Measurements from ENCODE around the gene F2R. TPM values are rescaled to one million over a fixed set of nuclear protein-coding genes. Genes with fewer than 3 reads are reported as not detected.

F2R gene
- total and polyA plus RNA-seq, 2 of the 13 experiments (the other 11 are each of a cell fraction or from before 2014, with no cell fraction given): 8.3 to 12.3 TPM

DNA sequence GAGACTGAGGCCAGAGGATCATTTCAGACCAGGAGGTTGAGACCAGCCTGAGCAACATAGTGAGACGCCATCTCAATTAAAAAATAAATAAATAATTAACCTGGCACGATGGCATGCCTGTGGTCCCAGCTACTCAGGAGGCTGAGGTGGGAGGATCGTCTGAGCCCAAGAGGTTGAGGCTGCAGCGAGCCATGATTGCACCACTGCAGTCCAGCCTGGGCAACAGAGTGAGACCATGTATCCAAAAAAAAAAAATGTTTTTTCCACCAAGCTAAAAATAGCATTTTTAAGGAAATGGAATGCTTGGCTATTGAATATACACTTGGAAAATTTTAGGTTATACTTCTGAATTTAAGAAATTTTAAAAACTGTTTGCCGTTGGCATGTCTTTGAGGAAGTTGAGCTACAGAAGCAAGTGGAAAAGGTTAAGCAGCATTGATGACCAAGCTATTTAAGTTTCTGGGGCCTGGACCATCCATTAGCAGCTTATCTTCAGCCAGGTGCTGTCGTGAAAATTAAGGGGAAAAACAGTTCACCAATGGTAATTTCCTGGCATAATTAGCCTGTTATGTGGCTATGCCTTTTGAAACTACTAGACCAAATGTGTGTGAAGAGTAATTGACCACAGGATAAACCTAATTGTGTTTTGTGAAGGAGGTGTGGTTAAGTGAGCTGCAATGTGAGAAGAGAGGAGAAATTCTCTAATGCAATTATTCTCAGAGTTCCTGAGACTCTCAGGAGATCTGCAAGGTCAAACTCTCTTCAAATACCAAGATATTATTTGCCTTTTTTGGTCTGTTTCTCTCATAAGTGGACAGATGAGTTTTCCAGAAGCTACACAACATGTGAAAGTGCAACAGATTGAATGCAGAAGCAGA lies 21.0 kb downstream of the F2R start:
- no peaks in the 10 kb centered on the region for H3K27me3 ChIP-seq (ENCODE audit: control insufficient read depth in 1 of 2, insufficient read depth in 2 of 2, low read length in 2 of 2)
- H3K79me2 ChIP-seq (ENCODE audit: insufficient read depth, low read length): no peaks in the 10 kb centered on the region
- ChIA-PET POLR2A (no interaction called here), CTCF (ENCODE audit: low intra/inter-chr PET ratio, low total read pairs) (no interaction called here)
- H3K4me1 ChIP-seq (ENCODE audit: insufficient read depth, low read length): peaks cover 18% of the 10 kb centered on the region
- no peaks in the 10 kb centered on the region for H3K9me3 ChIP-seq (ENCODE audit: low read length)
- ATAC-seq: no peak
- DNase-seq (ENCODE audit: low spot score): no peak
- in situ Hi-C loops (cut with HindIII; ENCODE audit: extremely low pct_ligation_motif_present, low pct_unique_long_range_greater_than_20kb): no loop called here
- H3K9ac ChIP-seq (ENCODE audit: insufficient read depth, low read depth, low read length): no peak overlapping the region
- TF ChIP-seq, protein P1, sequence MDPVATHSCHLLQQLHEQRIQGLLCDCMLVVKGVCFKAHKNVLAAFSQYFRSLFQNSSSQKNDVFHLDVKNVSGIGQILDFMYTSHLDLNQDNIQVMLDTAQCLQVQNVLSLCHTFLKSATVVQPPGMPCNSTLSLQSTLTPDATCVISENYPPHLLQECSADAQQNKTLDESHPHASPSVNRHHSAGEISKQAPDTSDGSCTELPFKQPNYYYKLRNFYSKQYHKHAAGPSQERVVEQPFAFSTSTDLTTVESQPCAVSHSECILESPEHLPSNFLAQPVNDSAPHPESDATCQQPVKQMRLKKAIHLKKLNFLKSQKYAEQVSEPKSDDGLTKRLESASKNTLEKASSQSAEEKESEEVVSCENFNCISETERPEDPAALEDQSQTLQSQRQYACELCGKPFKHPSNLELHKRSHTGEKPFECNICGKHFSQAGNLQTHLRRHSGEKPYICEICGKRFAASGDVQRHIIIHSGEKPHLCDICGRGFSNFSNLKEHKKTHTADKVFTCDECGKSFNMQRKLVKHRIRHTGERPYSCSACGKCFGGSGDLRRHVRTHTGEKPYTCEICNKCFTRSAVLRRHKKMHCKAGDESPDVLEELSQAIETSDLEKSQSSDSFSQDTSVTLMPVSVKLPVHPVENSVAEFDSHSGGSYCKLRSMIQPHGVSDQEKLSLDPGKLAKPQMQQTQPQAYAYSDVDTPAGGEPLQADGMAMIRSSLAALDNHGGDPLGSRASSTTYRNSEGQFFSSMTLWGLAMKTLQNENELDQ (CRISPR knock-in tag; IDR thresholded peaks at IDR 0.05; ENCODE audit: borderline replicate concordance): no peak
- TF ChIP-seq RARG (CRISPR knock-in tag; IDR thresholded peaks at IDR 0.05; ENCODE audit: low read depth) (no peak), FOXO1 (CRISPR knock-in tag; IDR thresholded peaks at IDR 0.05) (no peak)
- no peak overlapping the region for H2AFZ ChIP-seq (ENCODE audit: low read length)
- no TSS peak for BruUV-seq (replicated peaks)
- intact Hi-C loops (cut with micrococcal nuclease; ENCODE audit: unreplicated experiment): no loop called here
- H3K36me3 ChIP-seq (replicated peaks in 1 of 2; ENCODE audit: control insufficient read depth in 1 of 2, insufficient read depth in 2 of 2, low read length in 2 of 2): 0 out of 5 replicates have a peak, but pooled peaks cover 0 to 4% of the 10 kb centered on the region in 2 experiments
- no peak overlapping the region for H3K4me2 ChIP-seq (ENCODE audit: low read depth, low read length)
- H4K20me1 ChIP-seq (ENCODE audit: insufficient read depth, low read length): no peaks in the 10 kb centered on the region
- no peak overlapping the region for H3K27ac ChIP-seq (ENCODE audit: extremely low read length, insufficient read depth, low read length)
- FAIRE-seq: no peak
- 77% methylated on average over 6 of the region's 6 CpGs for WGBS (ENCODE audit: low lambda C conversion rate)
- no peak overlapping the region for H3K4me3 ChIP-seq (replicated peaks in 1 of 3; ENCODE audit: insufficient read depth in 1 of 3, low read depth in 2 of 3, low read length in 3 of 3)

GRCh38 chr5:76737846-76738245 lies 21.9 kb downstream of the F2R start:
- no TSS peak for BruUV-seq (replicated peaks)
- 89% methylated on average over 5 of the region's 5 CpGs for WGBS (ENCODE audit: low lambda C conversion rate)
- no peaks in the 10 kb centered on the region for H3K79me2 ChIP-seq (ENCODE audit: insufficient read depth, low read length)
- H3K9me3 ChIP-seq (ENCODE audit: low read length): no peaks in the 10 kb centered on the region
- ATAC-seq (no peak), DNase-seq (ENCODE audit: low spot score) (no peak), FAIRE-seq (no peak)
- in situ Hi-C loops (cut with HindIII; ENCODE audit: extremely low pct_ligation_motif_present, low pct_unique_long_range_greater_than_20kb): no loop called here
- no peaks in the 10 kb centered on the region for H3K27me3 ChIP-seq (ENCODE audit: control insufficient read depth in 1 of 2, insufficient read depth in 2 of 2, low read length in 2 of 2)
- H2AFZ ChIP-seq (ENCODE audit: low read length): no peak overlapping the region
- no peak overlapping the region for H3K4me3 ChIP-seq (replicated peaks in 1 of 3; ENCODE audit: insufficient read depth in 1 of 3, low read depth in 2 of 3, low read length in 3 of 3)
- no peak overlapping the region for H3K27ac ChIP-seq (ENCODE audit: extremely low read length, insufficient read depth, low read length)
- ChIA-PET CTCF (ENCODE audit: low intra/inter-chr PET ratio, low total read pairs) (no interaction called here), POLR2A (interaction anchor here (1.7 kb wide), 1 partner anchor 18 kb away, joined by 4 read pairs; no protein-coding TSS in a partner anchor)
- H3K4me2 ChIP-seq (ENCODE audit: low read depth, low read length): no peak overlapping the region
- no peaks in the 10 kb centered on the region for H4K20me1 ChIP-seq (ENCODE audit: insufficient read depth, low read length)
- intact Hi-C loops (cut with micrococcal nuclease; ENCODE audit: unreplicated experiment): no loop called here
- H3K4me1 ChIP-seq (ENCODE audit: insufficient read depth, low read length): peaks cover 18% of the 10 kb centered on the region
- H3K36me3 ChIP-seq (replicated peaks in 1 of 2; ENCODE audit: control insufficient read depth in 1 of 2, insufficient read depth in 2 of 2, low read length in 2 of 2): 0 out of 5 replicates have a peak, but pooled peaks cover 0 to under 1% of the 10 kb centered on the region in 2 experiments
- H3K9ac ChIP-seq (ENCODE audit: insufficient read depth, low read depth, low read length): no peak overlapping the region
- TF ChIP-seq TEF (CRISPR knock-in tag; IDR thresholded peaks at IDR 0.05) (no peak), ELF3 (CRISPR knock-in tag; IDR thresholded peaks at IDR 0.05) (no peak), ZBED4 (CRISPR knock-in tag; IDR thresholded peaks at IDR 0.05; ENCODE audit: borderline replicate concordance) (no peak), YY1 (IDR thresholded peaks at IDR 0.05; ENCODE audit: insufficient read depth, insufficient replicate concordance, low read depth, low read length) (no peak)
